ENCODE results near the gene SIGLEC7.

DNA sequence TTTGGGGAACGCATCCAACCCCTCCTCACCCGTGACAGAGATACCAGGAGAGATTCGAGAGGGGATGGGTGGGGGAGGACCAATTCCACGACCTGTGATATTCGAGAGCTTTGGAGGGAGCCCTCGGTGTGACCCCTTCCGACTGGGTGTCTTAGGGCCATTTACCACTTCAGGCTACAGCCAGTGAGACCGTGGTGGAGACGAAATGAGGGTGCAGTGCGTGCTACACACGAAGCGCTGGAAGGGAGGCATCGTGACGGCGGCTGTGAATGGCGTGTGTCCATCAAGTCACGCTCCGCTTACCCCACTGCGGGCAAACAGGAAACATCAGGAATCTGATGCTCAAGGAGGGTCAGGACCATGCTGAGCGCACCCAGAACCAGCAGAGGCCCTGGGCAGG lies 44.3 kb upstream of the SIGLEC7 start:
- TF ChIP-seq, protein P1, sequence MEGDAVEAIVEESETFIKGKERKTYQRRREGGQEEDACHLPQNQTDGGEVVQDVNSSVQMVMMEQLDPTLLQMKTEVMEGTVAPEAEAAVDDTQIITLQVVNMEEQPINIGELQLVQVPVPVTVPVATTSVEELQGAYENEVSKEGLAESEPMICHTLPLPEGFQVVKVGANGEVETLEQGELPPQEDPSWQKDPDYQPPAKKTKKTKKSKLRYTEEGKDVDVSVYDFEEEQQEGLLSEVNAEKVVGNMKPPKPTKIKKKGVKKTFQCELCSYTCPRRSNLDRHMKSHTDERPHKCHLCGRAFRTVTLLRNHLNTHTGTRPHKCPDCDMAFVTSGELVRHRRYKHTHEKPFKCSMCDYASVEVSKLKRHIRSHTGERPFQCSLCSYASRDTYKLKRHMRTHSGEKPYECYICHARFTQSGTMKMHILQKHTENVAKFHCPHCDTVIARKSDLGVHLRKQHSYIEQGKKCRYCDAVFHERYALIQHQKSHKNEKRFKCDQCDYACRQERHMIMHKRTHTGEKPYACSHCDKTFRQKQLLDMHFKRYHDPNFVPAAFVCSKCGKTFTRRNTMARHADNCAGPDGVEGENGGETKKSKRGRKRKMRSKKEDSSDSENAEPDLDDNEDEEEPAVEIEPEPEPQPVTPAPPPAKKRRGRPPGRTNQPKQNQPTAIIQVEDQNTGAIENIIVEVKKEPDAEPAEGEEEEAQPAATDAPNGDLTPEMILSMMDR (tag by site-specific recombination; IDR thresholded peaks at IDR 0.05): no peak
- TF ChIP-seq, protein P2, sequence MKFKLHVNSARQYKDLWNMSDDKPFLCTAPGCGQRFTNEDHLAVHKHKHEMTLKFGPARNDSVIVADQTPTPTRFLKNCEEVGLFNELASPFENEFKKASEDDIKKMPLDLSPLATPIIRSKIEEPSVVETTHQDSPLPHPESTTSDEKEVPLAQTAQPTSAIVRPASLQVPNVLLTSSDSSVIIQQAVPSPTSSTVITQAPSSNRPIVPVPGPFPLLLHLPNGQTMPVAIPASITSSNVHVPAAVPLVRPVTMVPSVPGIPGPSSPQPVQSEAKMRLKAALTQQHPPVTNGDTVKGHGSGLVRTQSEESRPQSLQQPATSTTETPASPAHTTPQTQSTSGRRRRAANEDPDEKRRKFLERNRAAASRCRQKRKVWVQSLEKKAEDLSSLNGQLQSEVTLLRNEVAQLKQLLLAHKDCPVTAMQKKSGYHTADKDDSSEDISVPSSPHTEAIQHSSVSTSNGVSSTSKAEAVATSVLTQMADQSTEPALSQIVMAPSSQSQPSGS (tag by site-specific recombination; IDR thresholded peaks at IDR 0.05; ENCODE audit: low read depth): no peak
- TF ChIP-seq ZBTB48 (tag by site-specific recombination; IDR thresholded peaks at IDR 0.05) (no peak), ZEB2 (tag by site-specific recombination; IDR thresholded peaks at IDR 0.05) (no peak), PRDM1 (tag by site-specific recombination; IDR thresholded peaks at IDR 0.05) (no peak), ZNF138 (tag by site-specific recombination; IDR thresholded peaks at IDR 0.05; ENCODE audit: borderline replicate concordance) (no peak), YY1 (tag by site-specific recombination; IDR thresholded peaks at IDR 0.05) (no peak), ZNF747 (tag by site-specific recombination; IDR thresholded peaks at IDR 0.05) (no peak), ZNF549 (tag by site-specific recombination; IDR thresholded peaks at IDR 0.05) (no peak), ZNF248 (tag by site-specific recombination; IDR thresholded peaks at IDR 0.05) (no peak)
- TF ChIP-seq, protein P3, sequence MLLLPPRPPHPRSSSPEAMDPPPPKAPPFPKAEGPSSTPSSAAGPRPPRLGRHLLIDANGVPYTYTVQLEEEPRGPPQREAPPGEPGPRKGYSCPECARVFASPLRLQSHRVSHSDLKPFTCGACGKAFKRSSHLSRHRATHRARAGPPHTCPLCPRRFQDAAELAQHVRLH (tag by site-specific recombination; IDR thresholded peaks at IDR 0.05): no peak
- TF ChIP-seq, protein P4, sequence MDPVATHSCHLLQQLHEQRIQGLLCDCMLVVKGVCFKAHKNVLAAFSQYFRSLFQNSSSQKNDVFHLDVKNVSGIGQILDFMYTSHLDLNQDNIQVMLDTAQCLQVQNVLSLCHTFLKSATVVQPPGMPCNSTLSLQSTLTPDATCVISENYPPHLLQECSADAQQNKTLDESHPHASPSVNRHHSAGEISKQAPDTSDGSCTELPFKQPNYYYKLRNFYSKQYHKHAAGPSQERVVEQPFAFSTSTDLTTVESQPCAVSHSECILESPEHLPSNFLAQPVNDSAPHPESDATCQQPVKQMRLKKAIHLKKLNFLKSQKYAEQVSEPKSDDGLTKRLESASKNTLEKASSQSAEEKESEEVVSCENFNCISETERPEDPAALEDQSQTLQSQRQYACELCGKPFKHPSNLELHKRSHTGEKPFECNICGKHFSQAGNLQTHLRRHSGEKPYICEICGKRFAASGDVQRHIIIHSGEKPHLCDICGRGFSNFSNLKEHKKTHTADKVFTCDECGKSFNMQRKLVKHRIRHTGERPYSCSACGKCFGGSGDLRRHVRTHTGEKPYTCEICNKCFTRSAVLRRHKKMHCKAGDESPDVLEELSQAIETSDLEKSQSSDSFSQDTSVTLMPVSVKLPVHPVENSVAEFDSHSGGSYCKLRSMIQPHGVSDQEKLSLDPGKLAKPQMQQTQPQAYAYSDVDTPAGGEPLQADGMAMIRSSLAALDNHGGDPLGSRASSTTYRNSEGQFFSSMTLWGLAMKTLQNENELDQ (tag by site-specific recombination; IDR thresholded peaks at IDR 0.05; ENCODE audit: low read depth): no peak
- TF ChIP-seq, protein P5, sequence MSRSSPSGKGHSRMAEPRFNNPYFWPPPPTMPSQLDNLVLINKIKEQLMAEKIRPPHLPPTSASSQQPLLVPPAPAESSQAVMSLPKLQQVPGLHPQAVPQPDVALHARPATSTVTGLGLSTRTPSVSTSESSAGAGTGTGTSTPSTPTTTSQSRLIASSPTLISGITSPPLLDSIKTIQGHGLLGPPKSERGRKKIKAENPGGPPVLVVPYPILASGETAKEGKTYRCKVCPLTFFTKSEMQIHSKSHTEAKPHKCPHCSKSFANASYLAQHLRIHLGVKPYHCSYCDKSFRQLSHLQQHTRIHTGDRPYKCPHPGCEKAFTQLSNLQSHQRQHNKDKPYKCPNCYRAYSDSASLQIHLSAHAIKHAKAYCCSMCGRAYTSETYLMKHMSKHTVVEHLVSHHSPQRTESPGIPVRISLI (tag by site-specific recombination; IDR thresholded peaks at IDR 0.05): no peak

All from HEK293 (cell line).